MM.1S (cell line): ENCODE results near the gene ALDH3B1.

Experiments used
- DNase-seq: peaks from one replicate; pipeline ENCODE4 v3.0.0-alpha.2; 2015
- H2AFZ ChIP-seq: fragments of 300-600 bp; sonication (generic); 2 replicates; pipeline ENCODE4 v1.6.0; 2016; ENCODE audit warnings: antibody characterized with exemption, low read length
- H3F3A ChIP-seq: fragments of 300-600 bp; sonication (generic); 2 replicates; pipeline ENCODE4 v1.6.1; 2016; ENCODE audit warnings: mild to moderate bottlenecking, antibody characterized with exemption, low read length, moderate library complexity, mixed read lengths; ENCODE audit not compliant: insufficient read depth
- H3K27ac ChIP-seq: fragments of 300-600 bp; sonication (generic); 2 replicates; pipeline ENCODE4 v1.5.1; 2016; ENCODE audit warnings: mild to moderate bottlenecking, low read length
- H3K27me3 ChIP-seq: fragments of 300-600 bp; sonication (generic); replicated peaks from 2 replicates; pipeline ENCODE4 v1.6.0; 2016; ENCODE audit warnings: low read length; ENCODE audit not compliant: insufficient read depth
- H3K36me3 ChIP-seq: fragments of 300-600 bp; sonication (generic); replicated peaks from 2 replicates; pipeline ENCODE4 v1.6.1; 2016; ENCODE audit warnings: mild to moderate bottlenecking, low read length, mixed read lengths; ENCODE audit not compliant: insufficient read depth
- H3K4me1 ChIP-seq: fragments of 300-600 bp; sonication (generic); 2 replicates; pipeline ENCODE4 v1.6.1; 2016; ENCODE audit warnings: low read length, mixed read lengths
- H3K4me2 ChIP-seq: fragments of 300-600 bp; sonication (generic); 2 replicates; pipeline ENCODE4 v1.6.0; 2016; ENCODE audit warnings: low read depth, low read length
- H3K4me3 ChIP-seq: fragments of 300-600 bp; sonication (generic); 2 replicates; pipeline ENCODE4 v1.5.1; 2016; ENCODE audit warnings: low read length, mixed read lengths
- H3K79me2 ChIP-seq: fragments of 300-600 bp; sonication (generic); 2 replicates; pipeline ENCODE4 v1.6.1; 2016; ENCODE audit warnings: mixed run types, low read length, mixed read lengths
- H3K9ac ChIP-seq: fragments of 300-600 bp; sonication (generic); 2 replicates; pipeline ENCODE4 v1.6.1; 2016; ENCODE audit warnings: low read length, mixed read lengths
- H3K9me2 ChIP-seq: fragments of 300-600 bp; sonication (generic); replicated peaks from 2 replicates; pipeline ENCODE4 v1.6.1; 2016; ENCODE audit warnings: mild to moderate bottlenecking, low read length, mixed read lengths; ENCODE audit not compliant: insufficient read depth
- H3K9me3 ChIP-seq: fragments of 300-600 bp; sonication (generic); replicated peaks from 2 replicates; pipeline ENCODE4 v1.6.1; 2016; ENCODE audit warnings: mild to moderate bottlenecking, low read length, mixed read lengths; ENCODE audit not compliant: insufficient read depth
- H4K20me1 ChIP-seq: fragments of 300-600 bp; sonication (generic); 2 replicates; pipeline ENCODE4 v1.6.1; 2016; ENCODE audit warnings: mild to moderate bottlenecking, low read length, moderate library complexity, mixed read lengths; ENCODE audit not compliant: insufficient read depth
- EZH2 ChIP-seq: fragments of 300-600 bp; sonication (generic); optimal IDR thresholded peaks from 2 replicates; pipeline ENCODE3; 2017; ENCODE audit warnings: low read depth, mild to moderate bottlenecking, antibody characterized with exemption, low read length, mixed read lengths
- EZH2phosphoT487 ChIP-seq: fragments of 300-600 bp; sonication (generic); IDR thresholded peaks from 2 replicates; pipeline ENCODE4 v1.6.1; 2018; ENCODE audit warnings: antibody characterized with exemption, low read length
- TF ChIP-seq, protein P1 (sequence below): fragments of 300-600 bp; sonication (generic); IDR thresholded peaks from 2 replicates; pipeline ENCODE4 v1.5.1; 2016; ENCODE audit warnings: antibody characterized with exemption, low read length, mixed read lengths

Gene ALDH3B1

DNA sequence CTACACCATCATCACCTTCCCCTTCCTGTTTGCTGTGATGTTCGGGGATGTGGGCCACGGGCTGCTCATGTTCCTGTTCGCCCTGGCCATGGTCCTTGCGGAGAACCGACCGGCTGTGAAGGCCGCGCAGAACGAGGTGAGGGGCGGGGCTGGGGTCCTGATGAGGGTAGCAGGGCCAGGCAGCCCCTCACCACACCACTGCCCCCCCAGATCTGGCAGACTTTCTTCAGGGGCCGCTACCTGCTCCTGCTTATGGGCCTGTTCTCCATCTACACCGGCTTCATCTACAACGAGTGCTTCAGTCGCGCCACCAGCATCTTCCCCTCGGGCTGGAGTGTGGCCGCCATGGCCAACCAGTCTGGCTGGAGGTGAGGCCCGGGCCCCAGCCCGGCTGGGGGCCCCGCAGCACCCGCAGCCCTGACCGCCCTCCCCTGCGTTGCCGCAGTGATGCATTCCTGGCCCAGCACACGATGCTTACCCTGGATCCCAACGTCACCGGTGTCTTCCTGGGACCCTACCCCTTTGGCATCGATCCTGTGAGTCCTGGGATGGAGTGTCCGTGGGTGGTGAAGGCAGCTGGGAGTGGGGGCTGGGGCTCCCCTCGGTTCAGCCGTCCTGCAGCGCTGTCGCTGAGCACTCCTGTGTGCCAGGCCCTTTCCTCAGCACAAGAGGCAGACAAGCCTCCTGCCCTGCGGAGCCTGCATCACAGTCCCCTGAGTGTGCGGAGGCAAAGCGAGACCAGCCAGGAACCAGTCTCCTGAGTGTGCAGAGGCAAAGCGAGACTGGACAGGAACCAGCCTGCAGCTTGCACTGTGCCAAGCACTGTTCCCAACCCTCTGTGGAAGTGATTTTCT, 37.5 kb downstream of the ALDH3B1 start:
- Histone ChIP-seq H3K27ac (no peak overlapping the region), H2AFZ (no peak overlapping the region), H3K4me1 (no peaks in the 10 kb centered on the region), H3K27me3 (no peaks in the 10 kb centered on the region), H3K79me2 (peaks cover 27% of the 10 kb centered on the region), H3K9ac (no peak overlapping the region), H3K4me3 (no peak overlapping the region), H3K9me3 (no peaks in the 10 kb centered on the region), H3K9me2 (no peaks in the 10 kb centered on the region), H3F3A (0 out of 2 replicates have a peak, but pooled peaks cover 2% of the 10 kb centered on the region), H3K4me2 (no peak overlapping the region), H3K36me3 (no peaks in the 10 kb centered on the region; the same call in 1 of the 2 replicates), H4K20me1 (no peaks in the 10 kb centered on the region)
- TF ChIP-seq, protein P1, sequence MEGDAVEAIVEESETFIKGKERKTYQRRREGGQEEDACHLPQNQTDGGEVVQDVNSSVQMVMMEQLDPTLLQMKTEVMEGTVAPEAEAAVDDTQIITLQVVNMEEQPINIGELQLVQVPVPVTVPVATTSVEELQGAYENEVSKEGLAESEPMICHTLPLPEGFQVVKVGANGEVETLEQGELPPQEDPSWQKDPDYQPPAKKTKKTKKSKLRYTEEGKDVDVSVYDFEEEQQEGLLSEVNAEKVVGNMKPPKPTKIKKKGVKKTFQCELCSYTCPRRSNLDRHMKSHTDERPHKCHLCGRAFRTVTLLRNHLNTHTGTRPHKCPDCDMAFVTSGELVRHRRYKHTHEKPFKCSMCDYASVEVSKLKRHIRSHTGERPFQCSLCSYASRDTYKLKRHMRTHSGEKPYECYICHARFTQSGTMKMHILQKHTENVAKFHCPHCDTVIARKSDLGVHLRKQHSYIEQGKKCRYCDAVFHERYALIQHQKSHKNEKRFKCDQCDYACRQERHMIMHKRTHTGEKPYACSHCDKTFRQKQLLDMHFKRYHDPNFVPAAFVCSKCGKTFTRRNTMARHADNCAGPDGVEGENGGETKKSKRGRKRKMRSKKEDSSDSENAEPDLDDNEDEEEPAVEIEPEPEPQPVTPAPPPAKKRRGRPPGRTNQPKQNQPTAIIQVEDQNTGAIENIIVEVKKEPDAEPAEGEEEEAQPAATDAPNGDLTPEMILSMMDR, result no peak
- TF ChIP-seq EZH2 (no peak), EZH2phosphoT487 (no peak)
- no peak for DNase-seq

DNA sequence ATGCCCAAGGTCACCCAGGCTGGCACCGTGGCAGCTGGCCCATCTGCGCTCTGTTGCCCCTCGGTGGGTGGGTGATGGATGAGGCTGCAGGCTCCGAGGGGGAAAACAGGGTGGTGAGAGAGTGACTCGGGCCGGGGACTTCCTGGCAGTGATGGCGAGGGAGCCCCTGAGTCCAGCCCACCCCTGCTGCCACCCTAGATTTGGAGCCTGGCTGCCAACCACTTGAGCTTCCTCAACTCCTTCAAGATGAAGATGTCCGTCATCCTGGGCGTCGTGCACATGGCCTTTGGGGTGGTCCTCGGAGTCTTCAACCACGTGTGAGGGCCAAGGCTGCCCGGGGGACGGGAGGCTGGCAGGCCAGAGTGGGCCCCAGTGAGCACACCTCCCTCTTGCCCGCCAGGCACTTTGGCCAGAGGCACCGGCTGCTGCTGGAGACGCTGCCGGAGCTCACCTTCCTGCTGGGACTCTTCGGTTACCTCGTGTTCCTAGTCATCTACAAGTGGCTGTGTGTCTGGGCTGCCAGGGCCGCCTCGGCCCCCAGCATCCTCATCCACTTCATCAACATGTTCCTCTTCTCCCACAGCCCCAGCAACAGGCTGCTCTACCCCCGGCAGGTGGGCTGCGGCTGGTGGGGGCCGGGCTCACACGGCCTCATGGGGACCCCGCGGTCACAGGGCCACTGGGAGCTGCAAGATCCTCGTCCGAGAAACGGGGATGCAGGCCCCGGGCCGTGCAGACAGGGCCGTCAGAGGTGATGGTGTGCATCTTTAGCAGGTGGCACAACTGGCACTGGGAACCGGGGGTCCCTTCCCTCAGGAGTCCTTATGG, 38.8 kb downstream of the ALDH3B1 start:
- H3K9ac ChIP-seq, result no peak overlapping the region
- TF ChIP-seq, protein P1, result no peak
- TF ChIP-seq EZH2phosphoT487, result no peak
- no peak for TF ChIP-seq EZH2
- H3K27me3 ChIP-seq, result no peaks in the 10 kb centered on the region
- 0 out of 2 replicates have a peak, but pooled peaks cover 2% of the 10 kb centered on the region for H3F3A ChIP-seq
- DNase-seq, result no peak
- H3K4me2 ChIP-seq, result no peak overlapping the region
- no peaks in the 10 kb centered on the region for H3K9me3 ChIP-seq
- no peaks in the 10 kb centered on the region for H3K4me1 ChIP-seq
- H3K27ac ChIP-seq, result no peak overlapping the region
- H3K79me2 ChIP-seq, result peaks cover 14% of the 10 kb centered on the region
- no peaks in the 10 kb centered on the region; the same call in 1 of the 2 replicates for H3K36me3 ChIP-seq
- H2AFZ ChIP-seq, result no peak overlapping the region
- H3K4me3 ChIP-seq, result no peak overlapping the region
- H4K20me1 ChIP-seq, result no peaks in the 10 kb centered on the region
- H3K9me2 ChIP-seq, result no peaks in the 10 kb centered on the region

DNA sequence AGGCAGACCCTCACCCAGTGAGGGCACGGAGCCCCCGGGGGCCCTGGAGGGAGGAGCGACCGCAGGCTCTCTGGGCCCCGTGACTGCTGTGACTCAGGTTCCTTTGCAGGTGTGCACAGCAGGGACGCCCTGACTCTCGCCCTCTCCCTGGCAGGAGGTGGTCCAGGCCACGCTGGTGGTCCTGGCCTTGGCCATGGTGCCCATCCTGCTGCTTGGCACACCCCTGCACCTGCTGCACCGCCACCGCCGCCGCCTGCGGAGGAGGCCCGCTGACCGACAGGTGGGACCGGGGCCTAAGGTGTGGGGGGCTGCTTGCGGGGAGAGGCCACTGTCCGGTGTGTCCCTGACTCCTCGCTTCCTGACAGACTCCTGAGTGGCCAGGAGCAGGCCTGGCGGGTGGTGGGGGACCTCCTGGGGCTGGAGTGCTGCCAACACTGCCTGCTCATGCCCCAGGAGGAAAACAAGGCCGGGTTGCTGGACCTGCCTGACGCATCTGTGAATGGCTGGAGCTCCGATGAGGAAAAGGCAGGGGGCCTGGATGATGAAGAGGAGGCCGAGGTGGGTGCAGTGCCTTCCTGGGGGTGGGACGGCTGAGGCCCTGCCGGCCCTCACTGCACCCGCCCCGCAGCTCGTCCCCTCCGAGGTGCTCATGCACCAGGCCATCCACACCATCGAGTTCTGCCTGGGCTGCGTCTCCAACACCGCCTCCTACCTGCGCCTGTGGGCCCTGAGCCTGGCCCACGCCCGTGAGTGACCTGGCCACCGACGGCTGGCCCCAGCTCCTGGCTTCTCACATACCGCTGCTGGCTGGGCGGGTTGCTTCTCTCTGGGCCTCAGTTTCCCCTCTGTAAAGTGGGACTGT, 39.6 kb downstream of the ALDH3B1 start:
- Histone ChIP-seq H3K4me1 (no peaks in the 10 kb centered on the region), H3K36me3 (no peaks in the 10 kb centered on the region; the same call in 1 of the 2 replicates), H2AFZ (no peak overlapping the region), H4K20me1 (no peaks in the 10 kb centered on the region), H3K9me2 (no peaks in the 10 kb centered on the region), H3K79me2 (peaks cover 6% of the 10 kb centered on the region), H3K27ac (no peak overlapping the region), H3K9me3 (no peaks in the 10 kb centered on the region), H3F3A (0 out of 2 replicates have a peak, but pooled peaks cover 8% of the 10 kb centered on the region), H3K27me3 (no peaks in the 10 kb centered on the region), H3K4me3 (no peak overlapping the region), H3K4me2 (no peak overlapping the region), H3K9ac (no peak overlapping the region)
- DNase-seq, result no peak
- TF ChIP-seq, protein P1, result no peak
- TF ChIP-seq EZH2, result no peak
- TF ChIP-seq EZH2phosphoT487, result no peak
